Hepatocyte (in vitro differentiated cells): ENCODE data around the gene LHFPL3. TPM values are rescaled to one million over a fixed set of nuclear protein-coding genes. Genes with fewer than 3 reads are reported as not detected.

Experiments used
- DNase-seq: peaks from one replicate; pipeline ENCODE4 v3.0.0-alpha.2; 2016; ENCODE audit warnings: low spot score
- H2AFZ ChIP-seq: fragments of 200-600 bp; sonication (generic); 2 replicates; pipeline ENCODE4 v1.6.0; 2016; ENCODE audit warnings: antibody characterized with exemption, mild to moderate bottlenecking
- H3K27ac ChIP-seq: fragments of 200-600 bp; sonication (generic); 2 replicates; pipeline ENCODE4 v1.5.1; 2016; ENCODE audit warnings: mild to moderate bottlenecking
- H3K27me3 ChIP-seq: fragments of 200-600 bp; sonication (generic); 2 replicates; pipeline ENCODE4 v1.6.1; 2016
- H3K36me3 ChIP-seq: fragments of 200-600 bp; sonication (generic); replicated peaks from 2 replicates; pipeline ENCODE4 v1.5.1; 2016; ENCODE audit warnings: low read depth; ENCODE audit not compliant: insufficient read depth
- H3K4me1 ChIP-seq: fragments of 200-600 bp; sonication (generic); 2 replicates; pipeline ENCODE4 v1.5.1; 2016; ENCODE audit warnings: mild to moderate bottlenecking, moderate library complexity; ENCODE audit not compliant: insufficient read depth
- H3K4me2 ChIP-seq: fragments of 200-600 bp; sonication (generic); 2 replicates; pipeline ENCODE4 v1.6.0; 2016
- H3K4me3 ChIP-seq: fragments of 200-600 bp; sonication (generic); 2 replicates; pipeline ENCODE4 v1.5.1; 2016; ENCODE audit warnings: mild to moderate bottlenecking
- H3K79me2 ChIP-seq: fragments of 200-600 bp; sonication (generic); 2 replicates; pipeline ENCODE4 v1.6.0; 2017; ENCODE audit warnings: mild to moderate bottlenecking
- H3K9me2 ChIP-seq: fragments of 200-600 bp; sonication (generic); replicated peaks from 2 replicates; pipeline ENCODE4 v1.6.0; 2017; ENCODE audit warnings: mild to moderate bottlenecking; ENCODE audit not compliant: insufficient read depth
- H3K9me3 ChIP-seq: fragments of 200-600 bp; sonication (generic); 2 replicates; pipeline ENCODE4 v1.5.1; 2016; ENCODE audit warnings: low read depth, mild to moderate bottlenecking
- H4K20me1 ChIP-seq: fragments of 200-600 bp; sonication (generic); 2 replicates; pipeline ENCODE4 v1.6.0; 2016; ENCODE audit warnings: mild to moderate bottlenecking; ENCODE audit not compliant: insufficient read depth, poor library complexity, severe bottlenecking
- CTCF ChIP-seq: fragments of 200-600 bp; sonication (generic); IDR thresholded peaks from 2 replicates; pipeline ENCODE4 v1.5.1; 2016; ENCODE audit warnings: antibody characterized with exemption, mild to moderate bottlenecking; ENCODE audit not compliant: poor library complexity
- EZH2 ChIP-seq: fragments of 200-600 bp; sonication (generic); IDR thresholded peaks from 2 replicates; pipeline ENCODE4 v1.6.1; 2016; ENCODE audit warnings: antibody characterized with exemption, mild to moderate bottlenecking, borderline replicate concordance
- EZH2phosphoT487 ChIP-seq: fragments of 200-600 bp; sonication (generic); IDR thresholded peaks from one replicate; pipeline ENCODE4 v1.6.1; 2018; ENCODE audit warnings: antibody characterized with exemption, mild to moderate bottlenecking, low read depth, moderate library complexity; ENCODE audit not compliant: unreplicated experiment, severe bottlenecking
- WGBS: methylation state at CpG from one replicate; pipeline ENCODE4 v1.1.6; 2016; ENCODE audit warnings: low lambda C conversion rate; ENCODE audit errors: missing lambda C conversion rate; 5-methylcytosine and 5-hydroxymethylcytosine counted together
- polyA plus RNA-seq: library from polyadenylated mRNA; unstranded; fragments of >200 nt; fragmentation: Nextera tagmentation; extraction: Ambion mirVana; gene quantifications from 2 replicates; pipeline ENCODE4 v1.2.1, GENCODE V29; 2016
- total RNA-seq: library from RNA; depleted of rRNA; stranded (reverse); fragments of >200 nt; gene quantifications from 2 replicates; pipeline ENCODE4 v1.2.3, GENCODE V29; 2014

The LHFPL3 gene
- total and polyA plus RNA-seq, 2 experiments from 2014 or later = not detected

GRCh38 chr7:104777301-104777800 is 448.9 kb downstream of the LHFPL3 start:
- no peak overlapping the region for H3K4me3 ChIP-seq
- H3K79me2 ChIP-seq = no peaks in the 10 kb centered on the region
- DNase-seq = no peak
- no peak overlapping the region for H3K4me2 ChIP-seq
- H3K4me1 ChIP-seq = no peaks in the 10 kb centered on the region
- no peak overlapping the region for H2AFZ ChIP-seq
- H4K20me1 ChIP-seq = no peaks in the 10 kb centered on the region
- no peaks in the 10 kb centered on the region for H3K27me3 ChIP-seq
- no peaks in the 10 kb centered on the region for H3K9me3 ChIP-seq
- no peak for TF ChIP-seq EZH2
- TF ChIP-seq EZH2phosphoT487 = no peak
- TF ChIP-seq CTCF = no peak
- H3K27ac ChIP-seq = no peak overlapping the region
- no peaks in the 10 kb centered on the region for H3K9me2 ChIP-seq
- H3K36me3 ChIP-seq = no peaks in the 10 kb centered on the region
- 49% methylated on average over 3 of the region's 3 CpGs for WGBS

GRCh38 chr7:104779888-104780287 is 451.5 kb downstream of the LHFPL3 start:
- H3K4me1 ChIP-seq = no peaks in the 10 kb centered on the region
- DNase-seq = no peak
- no peaks in the 10 kb centered on the region for H3K36me3 ChIP-seq
- no peaks in the 10 kb centered on the region for H3K79me2 ChIP-seq
- no peak overlapping the region for H3K4me2 ChIP-seq
- 79% methylated on average over 2 of the region's 2 CpGs for WGBS
- H3K27ac ChIP-seq = no peak overlapping the region
- H3K4me3 ChIP-seq = no peak overlapping the region
- no peaks in the 10 kb centered on the region for H4K20me1 ChIP-seq
- H3K27me3 ChIP-seq = no peaks in the 10 kb centered on the region
- H2AFZ ChIP-seq = no peak overlapping the region
- H3K9me3 ChIP-seq = no peaks in the 10 kb centered on the region
- no peaks in the 10 kb centered on the region for H3K9me2 ChIP-seq
- TF ChIP-seq EZH2phosphoT487 = no peak
- TF ChIP-seq EZH2 = no peak
- no peak for TF ChIP-seq CTCF

- TF ChIP-seq CTCF = no peak
- no peak for TF ChIP-seq EZH2phosphoT487
- no peak for TF ChIP-seq EZH2
- H3K4me2 ChIP-seq = no peak overlapping the region
- H3K9me3 ChIP-seq = no peaks in the 10 kb centered on the region
- no peaks in the 10 kb centered on the region for H4K20me1 ChIP-seq
- no peak for DNase-seq
- H3K36me3 ChIP-seq = no peaks in the 10 kb centered on the region
- no peaks in the 10 kb centered on the region for H3K79me2 ChIP-seq
- no peaks in the 10 kb centered on the region for H3K27me3 ChIP-seq
- H3K9me2 ChIP-seq = no peaks in the 10 kb centered on the region
- H3K4me3 ChIP-seq = no peak overlapping the region
- no peak overlapping the region for H3K27ac ChIP-seq
- no peaks in the 10 kb centered on the region for H3K4me1 ChIP-seq
- no peak overlapping the region for H2AFZ ChIP-seq
Observed at GRCh38 chr7:104784686-104785085, 456.3 kb downstream of the LHFPL3 start.

GRCh38 chr7:104789780-104790179 is 461.4 kb downstream of the LHFPL3 start:
- H3K9me3 ChIP-seq = no peaks in the 10 kb centered on the region
- H3K79me2 ChIP-seq = no peaks in the 10 kb centered on the region
- H3K4me2 ChIP-seq = no peak overlapping the region
- no peak for DNase-seq
- no peak overlapping the region for H3K4me3 ChIP-seq
- no peaks in the 10 kb centered on the region for H3K36me3 ChIP-seq
- no peaks in the 10 kb centered on the region for H3K27me3 ChIP-seq
- H4K20me1 ChIP-seq = no peaks in the 10 kb centered on the region
- H3K4me1 ChIP-seq = no peaks in the 10 kb centered on the region
- 77% methylated on average over 3 of the region's 3 CpGs for WGBS
- TF ChIP-seq EZH2 (no peak), EZH2phosphoT487 (no peak), CTCF (no peak)
- no peaks in the 10 kb centered on the region for H3K9me2 ChIP-seq
- no peak overlapping the region for H3K27ac ChIP-seq
- no peak overlapping the region for H2AFZ ChIP-seq
